CD4-positive, alpha-beta T cell treated with Interleukin-4 for 1 hour (primary cell): ENCODE measurements around the gene PHYHD1.

Experiments
- DNase-seq, 2 donors: peaks; one replicate each; pipeline ENCODE4 v3.0.0-alpha.2; 2020 to 2022

PHYHD1 gene

DNA sequence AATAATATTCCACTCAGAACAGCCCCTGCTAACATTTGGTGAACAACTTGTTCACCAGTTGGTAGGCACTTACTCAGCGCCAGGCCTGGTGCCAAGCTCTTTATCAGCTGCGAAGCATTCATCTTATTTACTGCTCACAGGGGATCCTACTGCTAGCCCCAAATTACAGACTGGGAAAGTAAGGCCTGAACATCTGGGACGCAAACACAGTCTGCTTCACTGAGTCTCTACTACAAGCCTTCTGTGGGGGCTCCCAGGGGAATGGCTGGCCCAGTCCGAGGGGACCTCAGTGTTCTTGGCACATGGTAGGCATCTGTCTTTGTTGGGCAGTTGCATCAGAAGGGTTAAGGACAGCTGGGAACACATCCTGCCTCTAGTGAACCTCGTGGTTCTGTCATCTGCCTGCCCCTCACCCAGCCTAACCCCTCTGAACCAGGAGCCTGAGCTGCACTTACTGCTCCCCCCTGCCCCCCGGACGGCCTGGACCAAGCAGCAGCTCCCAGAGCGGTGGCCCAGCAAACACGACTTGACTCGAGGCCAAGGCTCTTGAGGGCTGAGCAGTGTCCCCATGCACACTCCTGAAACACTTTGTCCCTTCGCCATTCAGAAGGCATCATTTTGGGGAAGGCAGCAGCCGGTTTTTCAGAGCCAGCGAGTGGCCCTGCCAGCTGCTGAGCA, at the start of gene PHYHD1:
TSS of gene PHYHD1 (plus strand) at position 602 of the 678 bp plus-strand sequence. CDS start 1,342 bp downstream, outside the sequence.
- no peak for DNase-seq

DNA sequence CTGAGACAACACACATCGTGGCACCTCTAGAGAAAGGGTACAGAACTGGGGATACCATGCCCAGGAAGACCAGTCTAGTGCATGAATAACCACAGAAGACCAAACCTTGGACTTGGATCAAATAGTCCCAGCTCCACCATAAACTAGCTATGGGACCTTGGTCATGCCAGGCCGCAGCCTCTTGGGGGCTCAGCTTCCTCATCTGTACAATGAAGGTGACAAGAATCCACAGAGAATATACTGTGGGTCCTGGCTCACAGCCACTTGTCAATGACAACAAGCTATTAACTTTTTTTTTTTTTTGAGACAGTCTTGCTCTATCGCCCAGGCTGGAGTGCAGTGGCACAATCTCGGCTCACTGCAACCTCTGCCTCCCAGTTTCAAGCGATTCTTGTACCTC, 42.9 kb upstream of the PHYHD1 start:
- no peak for DNase-seq

DNA sequence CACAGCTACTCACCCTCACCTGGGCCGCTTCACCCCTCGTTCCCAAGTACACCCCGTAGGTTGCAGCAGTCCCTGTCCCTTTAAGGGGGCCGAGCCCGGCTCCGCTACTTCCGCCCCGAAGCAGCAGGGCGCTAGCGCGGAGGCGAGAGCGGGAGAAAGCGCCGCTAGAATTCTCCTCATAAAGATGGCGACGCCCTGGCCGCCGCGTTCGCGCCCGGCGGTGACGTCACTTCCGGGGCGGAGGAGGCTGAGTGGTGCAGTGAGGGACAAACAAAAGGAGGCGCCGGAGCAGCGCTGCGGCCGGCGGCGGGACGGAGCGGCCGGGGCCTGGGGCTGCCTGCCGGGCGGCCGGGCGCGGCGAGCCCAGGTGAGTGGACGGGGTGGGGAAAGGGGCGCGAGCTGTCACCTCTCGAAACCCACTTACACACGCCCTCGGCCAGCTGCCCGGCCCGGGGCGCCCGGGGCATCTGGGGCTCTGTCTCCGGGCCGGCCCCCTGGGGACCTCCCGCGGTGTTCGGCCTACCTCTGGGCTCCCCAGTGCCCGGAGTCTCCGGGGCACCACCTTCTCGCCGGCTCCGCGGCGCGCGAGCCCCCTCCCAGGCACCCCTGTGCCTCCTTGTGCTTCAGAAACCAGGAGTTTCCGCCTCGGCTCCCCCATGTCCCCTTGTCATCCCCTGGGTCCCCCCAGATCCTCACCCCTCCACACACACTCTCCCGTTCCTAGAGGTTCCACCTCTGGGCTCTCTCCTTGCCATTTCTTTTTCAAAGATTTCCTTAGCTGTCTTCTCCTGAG, 38.7 kb upstream of the PHYHD1 start, which contains the start of the genes KYAT1 and LRRC8A:
TSS of gene KYAT1 (minus strand) at position 67 of the 793 bp plus-strand sequence. CDS start 36,545 bp downstream, outside the sequence.
TSS of gene LRRC8A (plus strand) at position 250 of the 793 bp plus-strand sequence. CDS start 25,032 bp downstream, outside the sequence.
- peak; percentile 97 for DNase-seq

DNA sequence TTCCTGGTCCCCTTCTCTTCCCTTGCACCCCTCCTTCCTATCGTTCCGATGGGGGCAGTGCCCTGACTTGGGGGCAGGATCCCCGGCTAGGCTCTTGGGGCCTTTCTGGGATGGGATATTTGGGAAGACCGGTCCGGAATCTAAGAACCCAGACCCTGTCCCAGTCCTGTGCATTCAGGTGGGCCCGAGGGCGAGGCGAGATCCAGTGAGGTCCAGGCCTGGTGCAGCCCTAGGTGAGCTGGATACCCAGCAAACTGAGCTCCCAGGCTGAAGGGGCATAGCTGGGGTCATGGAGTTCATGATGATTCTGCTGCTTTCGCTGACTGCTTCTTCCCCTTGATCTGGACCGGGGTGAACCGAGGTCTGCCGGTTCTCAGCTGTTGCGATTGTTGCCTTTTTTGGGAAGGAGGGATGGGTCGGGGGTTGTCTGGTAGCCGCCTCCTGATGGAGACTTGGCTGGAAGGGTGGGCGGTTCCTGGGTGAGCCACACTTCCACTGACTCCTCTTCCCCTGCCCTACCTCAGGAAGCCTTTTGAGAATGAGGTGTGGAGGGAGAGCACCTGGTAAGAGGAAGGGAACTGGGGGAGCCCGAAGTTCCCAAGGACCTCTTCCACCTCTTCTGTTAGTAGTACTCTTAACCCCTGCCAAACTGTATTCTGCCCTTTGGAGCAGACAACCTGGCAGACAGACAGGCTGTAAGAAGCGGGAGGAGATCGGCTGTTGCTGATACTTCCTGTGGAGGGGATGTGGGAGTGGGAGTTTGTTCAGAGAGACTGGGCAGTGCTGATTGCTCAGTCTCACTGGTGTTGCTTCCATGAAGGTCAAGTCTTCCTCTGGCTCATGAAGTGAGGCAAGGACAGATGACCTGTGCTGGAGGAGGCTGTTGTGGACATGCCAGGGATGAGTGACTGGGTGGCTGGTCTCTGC, 37.8 kb upstream of the PHYHD1 start:
- DNase-seq, result no peak

DNA sequence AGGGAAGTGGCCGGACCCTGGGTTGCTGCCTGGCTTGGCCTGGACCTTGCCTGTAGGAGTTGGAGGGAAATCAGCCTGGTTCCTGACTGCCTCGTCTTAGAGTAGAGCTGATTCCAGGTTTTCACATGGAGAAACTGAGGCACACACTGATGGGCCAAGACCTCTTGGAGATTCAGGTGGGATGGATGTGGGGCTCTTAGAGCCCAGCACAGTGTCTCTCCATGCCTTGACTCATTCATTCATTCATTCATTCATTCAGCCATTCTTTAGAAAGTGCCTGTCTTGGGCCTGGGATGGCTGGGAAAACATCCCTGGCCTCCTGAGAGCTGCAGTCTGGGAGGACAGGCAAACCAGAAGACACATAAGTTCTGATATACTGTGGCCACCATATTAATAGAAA, 36.6 kb upstream of the PHYHD1 start:
- no peak for DNase-seq

DNA sequence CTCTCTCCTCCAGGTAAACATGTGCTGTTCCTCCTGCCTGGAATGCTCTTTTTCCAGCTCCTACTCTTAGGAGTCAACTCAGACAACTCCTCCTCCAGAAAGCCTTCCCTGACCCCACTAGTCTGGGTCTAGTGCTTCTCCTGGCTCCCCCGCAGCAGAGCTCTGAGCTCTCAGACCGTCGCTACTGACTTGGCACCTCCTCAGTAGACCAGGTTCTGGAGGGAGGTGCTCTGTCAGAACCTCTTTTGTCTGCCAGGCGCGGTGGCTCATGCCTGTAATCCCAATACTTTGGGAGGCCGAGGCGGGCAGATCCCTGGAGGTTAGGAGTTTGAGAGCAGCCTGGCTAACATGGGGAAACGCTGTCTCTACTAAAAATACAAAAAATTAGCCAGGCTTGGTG, 35.4 kb upstream of the PHYHD1 start:
- DNase-seq, result no peak

DNA sequence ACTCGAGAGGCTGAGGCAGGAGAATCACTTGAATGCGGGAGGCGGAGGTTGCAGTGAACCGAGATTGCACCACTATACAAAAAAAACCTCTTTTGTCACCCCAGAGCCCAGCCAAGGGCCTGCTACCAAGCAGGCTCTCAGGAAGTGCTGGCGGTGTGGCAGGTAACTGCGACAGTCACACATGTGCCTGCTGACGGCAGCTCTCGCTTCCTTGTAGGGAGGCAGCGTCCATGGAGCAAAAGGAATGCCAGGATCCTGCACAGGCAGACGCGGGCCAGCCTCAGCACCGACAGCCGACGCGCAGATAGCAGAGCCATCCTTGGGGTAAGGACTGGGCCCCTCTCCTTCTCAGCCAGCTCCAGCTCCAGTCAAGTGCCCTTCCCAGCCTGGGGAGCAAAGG, 35.0 kb upstream of the PHYHD1 start:
- DNase-seq, result no peak

DNA sequence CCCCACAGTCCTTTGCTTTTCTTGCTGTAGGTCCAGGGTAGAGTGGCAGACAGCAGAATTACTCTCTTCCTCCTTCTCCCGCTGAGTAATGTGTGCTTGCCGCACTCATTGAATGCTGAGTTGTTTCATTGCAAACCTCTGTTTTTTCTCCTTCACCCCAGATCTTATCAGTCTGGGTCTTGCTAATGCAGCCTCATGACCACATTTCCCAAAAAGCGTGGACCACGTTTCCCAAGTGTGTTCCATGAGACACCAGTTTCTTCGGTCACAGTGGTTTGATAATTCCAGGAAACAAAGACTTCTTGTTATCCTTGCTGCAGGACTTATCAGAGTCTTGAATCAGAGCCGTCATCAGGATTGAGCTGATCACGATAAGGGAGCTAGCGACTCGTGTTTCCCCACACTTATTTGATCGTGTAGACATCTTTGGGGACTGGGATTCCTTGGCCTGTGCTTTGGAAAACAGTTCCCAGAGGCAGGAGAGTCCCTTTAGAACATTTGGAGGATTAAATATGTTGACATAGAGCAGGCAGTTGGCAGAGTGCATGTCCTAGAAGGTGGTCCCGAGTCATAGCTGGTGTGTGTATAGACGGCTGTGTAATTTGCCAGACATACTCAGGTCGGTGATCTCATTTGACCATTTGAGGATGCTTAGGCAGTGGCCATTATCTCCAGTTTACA, 34.4 kb upstream of the PHYHD1 start:
- DNase-seq, result no peak

DNA sequence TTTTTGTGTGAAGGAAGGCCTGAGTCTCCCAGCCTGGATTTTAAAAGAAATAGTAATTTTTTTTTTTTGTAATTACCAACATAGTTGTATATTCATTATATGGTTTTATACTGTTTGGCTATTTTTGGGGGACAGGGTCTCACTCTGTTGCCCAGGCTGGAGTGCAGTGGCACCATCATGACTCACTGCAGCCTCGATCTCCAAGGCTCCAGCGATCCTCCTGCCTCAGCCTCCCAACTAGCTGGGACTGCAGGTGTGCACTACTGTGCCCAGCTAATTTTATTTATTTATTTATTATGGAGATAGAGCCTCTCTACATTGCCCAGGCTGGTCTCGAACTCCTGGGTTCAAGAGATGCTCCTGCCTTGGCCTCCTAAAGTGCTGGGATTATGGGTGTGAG, 33.7 kb upstream of the PHYHD1 start:
- no peak for DNase-seq

DNA sequence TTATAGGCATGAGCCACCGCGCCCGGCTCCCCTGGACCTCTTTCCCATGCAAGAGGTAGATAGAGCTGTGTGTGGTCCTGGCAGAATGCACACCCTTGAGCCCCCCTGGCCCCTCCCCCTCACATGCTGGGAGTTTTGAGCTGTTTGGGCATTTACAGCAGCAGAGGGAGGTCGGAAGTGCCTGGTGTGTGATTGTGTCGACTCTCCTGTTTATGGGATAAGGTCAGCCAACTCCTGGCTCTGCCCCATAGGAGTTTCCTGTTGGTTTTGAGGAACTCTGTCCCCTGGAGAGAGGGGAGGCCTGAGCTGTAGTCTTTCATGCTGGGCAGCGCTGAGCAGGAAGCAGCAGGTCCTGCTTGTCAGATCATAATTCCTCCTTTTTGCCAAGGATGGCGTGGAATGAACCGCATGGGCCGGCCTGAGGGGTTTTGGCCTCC, 32.9 kb upstream of the PHYHD1 start:
- DNase-seq, result no peak

DNA sequence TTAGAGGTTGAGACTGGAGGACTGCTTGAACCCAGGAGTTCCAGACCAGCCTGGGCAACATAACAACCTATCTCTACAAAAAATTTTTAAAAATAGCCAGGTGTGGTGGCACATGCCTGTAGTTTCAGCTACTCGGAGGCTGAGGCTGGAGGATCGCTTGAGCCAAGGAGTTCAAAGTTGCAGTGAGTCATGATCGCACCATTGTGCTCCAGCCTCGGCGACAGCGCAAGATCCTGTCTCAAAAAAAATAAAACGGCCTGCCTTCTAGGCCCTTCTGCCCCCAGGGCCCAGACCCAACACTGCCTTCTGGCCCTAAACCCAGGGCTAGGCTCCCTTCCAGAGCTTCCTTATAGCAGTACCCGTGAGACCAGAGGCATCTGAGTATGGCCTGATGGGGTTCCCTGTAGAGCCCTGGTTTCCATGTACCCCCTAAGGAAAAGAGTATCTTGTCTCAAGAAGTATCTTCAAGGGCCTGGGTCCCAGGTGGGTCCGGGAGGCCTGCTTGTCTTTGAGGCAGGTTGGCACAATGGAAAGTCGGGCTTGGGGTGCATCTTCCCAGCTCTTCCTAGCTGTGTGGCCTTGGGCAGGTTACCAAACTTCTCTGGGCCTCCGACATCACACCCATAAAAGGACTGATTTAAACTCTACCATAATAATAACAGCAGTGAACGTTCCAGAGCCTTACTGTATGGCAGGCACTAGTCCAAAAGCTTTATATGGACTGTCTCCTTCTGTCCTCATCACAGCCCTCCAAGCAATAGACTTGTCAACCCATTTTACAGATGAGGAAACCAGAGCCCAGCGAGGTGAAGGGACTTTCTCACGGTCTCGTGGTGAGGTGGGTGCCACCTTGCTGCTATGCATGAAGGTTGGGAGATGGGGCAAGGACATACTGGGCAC, 29.2 kb upstream of the PHYHD1 start:
- no peak for DNase-seq

DNA sequence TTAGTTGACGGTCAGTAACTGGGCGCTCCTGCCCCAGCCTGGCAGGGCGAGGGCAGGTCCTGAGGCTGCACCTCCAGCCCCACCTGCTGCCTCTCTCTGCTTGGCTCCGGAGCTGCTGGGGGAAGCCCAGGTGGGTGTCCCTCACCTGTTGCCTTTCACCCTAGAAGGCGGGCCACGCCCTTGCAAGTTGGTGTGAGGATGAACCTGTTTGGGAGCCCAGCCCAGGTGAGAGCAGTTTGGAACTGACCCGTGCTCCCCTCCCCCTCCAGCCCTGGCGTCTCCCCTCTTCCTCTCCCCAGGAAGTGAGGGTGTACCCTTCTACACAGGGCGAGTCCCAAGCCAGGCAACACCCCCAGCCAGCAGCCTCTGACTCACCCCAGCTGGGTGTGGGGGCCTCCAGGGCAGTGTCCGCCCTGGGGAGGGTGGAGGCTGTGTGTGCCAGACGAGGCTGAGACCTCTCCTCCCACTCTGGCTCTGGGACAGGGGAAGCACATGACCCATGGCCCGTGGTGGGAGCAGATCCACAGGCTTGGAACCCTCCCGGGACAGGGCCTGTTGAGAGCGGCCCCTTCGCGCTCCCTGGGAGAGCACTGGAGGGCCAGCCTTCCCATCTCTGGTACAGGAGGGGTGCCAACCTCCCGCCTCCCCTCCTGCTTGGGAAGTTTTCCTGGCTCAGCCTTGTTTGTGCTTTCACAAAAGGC, 28.4 kb upstream of the PHYHD1 start:
- DNase-seq, result peak in 1 of 2 donors; percentile 37

DNA sequence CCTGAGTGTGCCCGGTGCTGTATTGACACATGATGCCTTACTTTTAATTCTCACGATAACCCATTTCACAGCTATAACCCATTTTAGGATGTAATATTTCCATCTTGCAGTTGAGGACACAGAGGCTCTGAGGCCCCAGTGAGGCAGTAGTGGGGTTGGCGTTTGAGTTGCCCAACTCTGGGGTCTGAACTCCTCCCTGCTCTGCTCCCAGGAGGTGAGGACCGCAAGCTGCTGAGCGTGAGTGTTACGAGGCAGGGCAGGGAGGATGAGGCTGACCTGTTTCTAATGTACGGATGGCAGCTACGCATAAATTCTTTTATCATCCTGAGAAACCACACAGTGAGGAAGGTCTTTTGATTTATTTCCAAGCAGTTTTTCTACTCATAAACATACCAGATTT, 27.4 kb upstream of the PHYHD1 start:
- DNase-seq, result no peak

DNA sequence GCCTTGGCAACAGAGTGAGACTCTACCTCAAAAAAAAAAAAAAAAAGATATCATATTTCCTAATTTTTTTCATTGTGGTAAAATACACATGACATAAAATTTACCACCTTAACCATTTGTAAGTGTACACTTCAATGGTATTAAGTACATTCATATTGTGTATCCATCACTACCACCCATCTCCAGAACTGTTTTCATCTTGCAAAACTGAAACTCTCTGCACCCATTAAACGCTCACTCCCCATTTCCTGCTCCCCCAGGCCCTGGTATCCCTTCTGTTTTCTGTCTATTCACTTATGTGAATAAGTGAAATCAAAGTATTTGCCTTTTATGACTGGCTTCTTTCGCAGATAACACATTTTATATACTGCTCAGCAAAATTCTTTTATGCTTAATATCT, 26.0 kb upstream of the PHYHD1 start:
- peak in 1 of 2 donors; percentile 21 for DNase-seq

DNA sequence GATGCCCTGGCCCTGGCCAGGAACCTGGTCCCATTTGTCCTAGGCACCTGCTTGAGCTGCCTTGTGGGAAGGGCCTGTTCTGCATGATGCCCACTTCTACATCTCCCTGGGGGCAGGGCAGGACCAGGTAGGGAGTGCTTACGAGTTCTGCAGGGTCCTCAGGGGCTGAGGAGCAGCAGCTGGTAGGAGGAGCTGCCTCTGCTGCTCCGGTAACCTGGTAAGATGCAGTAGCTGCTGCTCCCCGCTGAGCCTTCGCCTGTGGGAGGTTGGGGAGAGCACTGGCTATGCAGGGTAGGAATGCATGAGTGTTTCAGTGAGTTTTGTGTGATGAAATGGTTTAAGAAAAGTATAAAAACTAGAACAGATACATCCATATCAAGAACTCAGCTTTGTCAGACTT, 25.2 kb upstream of the PHYHD1 start:
- no peak for DNase-seq

DNA sequence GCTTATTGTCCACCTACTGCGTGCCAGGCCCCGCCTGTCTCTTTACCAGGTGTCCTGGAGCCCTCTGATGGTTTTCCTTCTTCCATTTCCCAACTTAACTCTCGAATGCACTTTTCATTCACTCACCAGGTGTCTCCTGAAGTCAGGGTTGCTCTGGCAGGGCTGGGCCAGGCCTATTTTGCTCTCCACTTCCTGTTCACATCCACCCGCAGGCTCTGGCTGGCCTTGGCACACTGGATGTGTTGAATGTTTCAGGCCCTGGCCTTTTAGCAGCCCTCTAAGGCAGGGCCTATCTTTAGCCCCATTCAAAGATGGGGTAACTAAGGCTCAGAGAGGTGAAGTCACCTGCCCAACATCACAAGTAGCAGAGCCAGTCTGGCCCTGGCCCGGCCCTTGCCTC, 22.4 kb upstream of the PHYHD1 start:
- no peak for DNase-seq

DNA sequence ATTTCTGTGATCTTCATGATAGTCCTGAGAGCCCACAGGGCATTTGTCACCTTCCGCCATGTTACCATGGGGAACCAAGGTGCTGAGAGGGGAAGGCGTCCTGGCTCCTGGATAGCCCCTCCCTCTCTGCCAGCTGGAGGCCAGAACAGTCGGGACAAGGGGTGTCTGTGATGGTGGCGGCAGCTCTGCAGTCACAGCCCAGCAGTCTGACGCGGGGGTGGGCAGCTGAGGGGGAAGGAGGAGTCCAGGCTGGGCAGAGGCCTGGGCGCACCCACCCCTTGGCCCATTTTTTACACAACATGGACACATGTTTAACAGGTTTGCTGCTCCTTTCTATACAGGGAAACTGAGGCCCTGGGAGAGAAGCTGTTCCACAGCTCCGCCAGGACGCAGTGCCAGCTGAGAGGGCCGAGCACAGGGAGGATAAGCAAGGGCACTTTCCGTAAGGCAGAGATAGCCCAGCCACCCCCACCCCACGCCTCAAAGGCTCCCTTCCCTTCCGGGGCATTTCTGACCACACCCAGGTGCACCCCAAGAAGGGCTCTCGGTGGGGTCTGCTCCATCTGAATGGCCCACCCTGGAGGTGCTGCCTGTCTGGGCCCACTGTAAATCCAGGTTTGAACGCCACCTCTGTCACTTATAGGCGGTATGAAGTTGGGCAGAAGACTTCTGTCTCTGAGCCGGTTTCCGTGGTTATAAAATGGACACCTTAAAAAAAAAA, 21.8 kb upstream of the PHYHD1 start:
- no peak for DNase-seq

DNA sequence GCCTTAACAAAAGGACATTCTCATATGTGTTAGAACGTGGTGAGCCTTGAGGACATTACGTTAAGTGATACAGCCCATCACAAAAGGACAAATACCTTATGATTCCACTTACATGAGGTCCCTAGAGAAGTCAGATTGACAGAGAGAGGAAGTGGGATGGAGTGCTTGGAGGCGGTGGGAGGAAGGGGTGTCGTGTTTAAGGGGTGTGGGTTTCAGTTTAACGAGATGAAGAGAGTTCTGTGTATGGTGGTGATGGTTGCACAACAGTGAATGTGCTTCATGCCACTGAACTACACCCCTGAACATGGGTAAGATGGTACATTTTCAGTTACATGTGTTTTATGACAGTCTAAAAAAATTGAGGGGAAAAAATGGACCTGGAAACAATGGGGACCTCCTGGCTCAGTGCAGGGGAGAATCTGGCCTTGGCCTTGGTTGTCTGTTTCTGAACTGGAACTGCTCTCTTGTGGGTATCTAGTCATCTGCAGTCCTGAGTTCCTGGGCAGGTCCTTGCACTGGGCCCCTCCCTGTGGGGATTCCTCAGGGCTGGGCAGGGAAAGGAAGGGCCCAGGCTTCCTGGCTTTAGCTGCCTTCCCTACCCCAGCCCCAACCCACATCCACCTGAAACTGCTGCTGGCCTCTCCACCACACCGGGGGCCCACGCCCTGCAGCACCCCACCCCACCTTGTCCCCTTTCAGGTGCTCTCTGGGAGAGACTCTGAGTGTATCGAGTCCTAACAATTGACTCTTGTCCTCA, 21.0 kb upstream of the PHYHD1 start:
- DNase-seq, result peak in 1 of 2 donors; percentile 42

DNA sequence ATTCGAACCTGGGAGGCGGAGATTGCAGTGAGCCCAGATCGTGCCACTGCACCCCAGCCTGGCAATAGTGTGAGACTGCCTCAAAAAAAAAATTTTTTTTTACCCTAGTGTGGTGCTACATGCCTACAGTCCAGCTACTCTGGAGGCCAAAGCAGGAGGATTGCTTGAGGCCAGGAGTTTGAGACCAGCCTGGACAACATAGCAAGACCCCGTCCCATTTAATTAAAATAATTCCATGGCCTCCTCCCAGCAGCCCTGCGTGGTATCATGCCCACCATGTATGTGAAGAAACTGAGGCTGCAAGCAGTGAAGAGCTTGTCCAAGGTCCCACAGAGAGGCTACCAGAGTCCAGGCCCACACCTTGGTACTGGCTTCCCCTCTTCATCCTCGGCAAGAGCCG, 19.4 kb upstream of the PHYHD1 start:
- no peak for DNase-seq
